Activated T-helper 1 cell treated with Interleukin-2 at 50 U/mL for 16 hours (primary cell): ENCODE results near the gene MICALL1.
"Not testable (repeated sequence)": the region's sequence is repeated elsewhere in the genome, so short reads cannot be mapped to it uniquely, and the experiment has no call there.

Experiments
- DNase-seq: peaks from one replicate; pipeline ENCODE4 v3.0.0-alpha.2; 2020; ENCODE audit warnings: low read depth

Gene MICALL1

DNA sequence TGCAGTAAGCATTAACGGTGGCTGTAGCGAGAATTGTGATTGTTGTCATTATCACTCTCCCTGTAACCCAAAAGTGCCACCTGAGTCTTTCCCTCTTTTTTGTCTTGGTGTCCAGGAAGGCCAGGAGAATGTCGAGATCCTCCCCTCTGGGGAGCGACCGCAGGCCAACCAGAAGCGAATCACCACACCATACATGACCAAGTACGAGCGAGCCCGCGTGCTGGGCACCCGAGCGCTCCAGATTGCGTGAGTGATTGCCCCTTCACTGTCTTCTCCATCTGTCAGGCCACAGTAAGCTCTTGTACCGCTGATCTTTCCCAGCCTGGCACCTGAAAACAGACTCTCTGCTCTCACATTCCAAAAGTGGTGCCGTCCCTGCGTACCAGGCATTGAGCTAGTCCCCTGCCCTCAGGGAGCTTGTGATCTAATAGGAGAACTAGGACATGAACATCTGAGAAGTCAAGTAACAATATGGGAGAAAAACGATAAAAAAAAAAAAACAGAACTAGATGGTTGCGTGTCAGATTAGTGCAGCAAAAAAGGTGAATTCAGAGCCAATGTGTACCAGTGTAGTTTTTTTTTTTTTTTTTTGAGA lies 53.2 kb downstream of the MICALL1 start:
- no peak for DNase-seq

DNA sequence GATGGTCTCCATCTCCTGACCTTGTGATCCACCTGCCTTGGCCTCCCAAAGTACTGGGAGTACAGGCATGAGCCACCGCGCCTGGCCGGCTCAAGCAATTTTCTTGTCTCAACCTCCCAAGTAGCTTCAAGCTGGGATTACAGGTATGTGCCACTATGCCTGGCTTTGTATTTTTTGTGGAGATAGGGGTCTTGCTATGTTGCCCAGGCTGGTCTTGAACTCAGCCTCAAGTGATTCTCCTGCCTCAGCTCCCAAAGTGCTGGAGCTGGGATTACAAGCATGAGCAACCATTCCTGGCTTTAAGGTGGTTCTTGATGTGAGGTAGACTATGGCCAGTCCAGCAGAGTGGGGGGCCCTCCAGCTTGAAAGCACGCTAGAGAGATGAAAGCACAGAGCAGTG lies 55.0 kb downstream of the MICALL1 start:
- DNase-seq: no peak

DNA sequence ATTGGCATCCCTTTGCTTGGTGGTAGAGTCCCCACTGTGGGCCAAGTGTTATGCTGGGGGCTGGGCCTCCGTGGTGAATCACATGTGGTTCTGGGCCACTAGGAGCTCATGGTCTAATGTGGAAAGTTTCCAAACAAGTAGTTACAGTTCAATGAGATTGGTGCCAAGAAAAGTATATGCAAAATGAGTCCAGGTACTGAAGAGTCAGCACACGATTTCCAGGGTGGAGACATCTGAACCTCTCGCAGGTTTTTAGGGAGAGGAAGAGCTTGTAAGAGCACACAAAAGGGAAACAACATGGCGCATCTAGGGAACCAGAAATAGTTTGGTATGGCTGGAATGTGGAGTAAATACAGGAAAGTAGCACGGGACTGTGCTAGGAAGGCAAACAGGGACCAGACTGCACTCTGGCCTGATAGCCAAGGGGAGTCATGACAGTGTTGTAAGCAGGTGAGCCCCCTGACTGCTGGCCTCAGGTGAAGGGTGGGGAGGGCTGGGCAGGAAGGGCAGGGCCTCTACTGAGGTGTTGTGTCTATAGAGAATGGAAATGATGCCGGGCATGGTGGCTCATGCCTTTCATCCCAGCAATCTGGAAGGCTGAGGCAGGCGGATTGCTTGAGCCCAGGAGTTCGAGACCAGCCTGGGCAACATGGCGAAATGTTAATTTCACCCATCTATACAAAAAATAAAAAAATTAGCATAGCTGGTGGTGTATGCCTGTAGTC lies 60.0 kb downstream of the MICALL1 start:
- no peak for DNase-seq

DNA sequence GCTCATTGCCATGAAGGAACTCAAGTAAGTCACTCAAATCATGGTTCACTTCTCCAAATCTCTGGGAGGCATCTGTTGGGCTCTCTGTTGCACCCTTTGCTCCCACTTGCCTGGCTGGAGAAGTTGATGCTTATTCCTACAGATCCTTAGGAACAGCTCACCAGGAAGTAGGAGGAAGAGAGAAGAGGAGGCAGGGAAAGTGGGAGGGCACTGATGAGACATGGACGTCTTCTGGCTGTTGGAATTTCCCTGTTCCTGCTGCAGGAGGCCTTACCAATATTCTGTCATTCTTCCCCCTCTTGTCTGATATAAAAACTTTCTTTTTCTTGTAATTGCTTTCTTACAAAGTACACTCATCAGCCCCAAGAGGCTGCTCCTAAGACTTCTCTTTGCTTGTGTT lies 61.0 kb downstream of the MICALL1 start:
- no peak for DNase-seq

DNA sequence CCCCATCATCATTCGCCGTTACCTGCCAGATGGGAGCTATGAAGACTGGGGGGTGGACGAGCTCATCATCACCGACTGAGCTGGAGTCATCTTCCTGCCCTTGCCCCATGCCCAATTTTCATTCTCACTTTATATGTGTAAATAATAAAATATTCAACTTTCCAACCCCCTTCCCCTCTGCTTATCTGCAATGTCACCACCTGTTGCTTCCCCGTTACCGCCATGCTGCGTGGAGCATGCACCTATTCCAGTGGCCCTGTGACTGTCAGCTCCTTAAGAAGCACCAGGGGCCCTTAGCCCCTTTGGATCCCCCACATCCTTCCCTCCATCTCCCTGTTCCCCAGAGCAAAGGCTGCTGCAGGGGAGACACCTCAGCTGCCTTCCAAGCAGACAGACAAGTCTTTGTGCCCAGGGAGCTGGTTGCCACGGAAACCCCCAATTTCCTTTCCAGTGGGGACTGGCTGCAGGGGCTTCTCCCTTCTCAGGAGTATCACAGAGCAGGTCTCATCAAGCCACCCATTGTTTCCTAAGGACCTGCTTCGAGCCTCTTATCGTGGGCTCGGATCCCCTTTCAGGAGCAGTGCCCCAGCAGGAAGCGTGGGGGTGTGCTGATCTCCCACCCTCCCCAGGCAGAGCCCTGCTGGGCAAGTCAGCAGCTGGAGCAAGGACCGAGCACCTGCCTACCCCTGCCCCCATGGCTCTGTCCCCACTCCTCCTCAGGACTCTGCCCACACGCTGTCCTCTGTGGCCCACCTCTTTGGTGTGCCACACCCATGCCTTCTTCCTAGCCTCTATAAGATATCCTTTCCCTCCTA lies 61.7 kb downstream of the MICALL1 start:
- DNase-seq: no peak

DNA sequence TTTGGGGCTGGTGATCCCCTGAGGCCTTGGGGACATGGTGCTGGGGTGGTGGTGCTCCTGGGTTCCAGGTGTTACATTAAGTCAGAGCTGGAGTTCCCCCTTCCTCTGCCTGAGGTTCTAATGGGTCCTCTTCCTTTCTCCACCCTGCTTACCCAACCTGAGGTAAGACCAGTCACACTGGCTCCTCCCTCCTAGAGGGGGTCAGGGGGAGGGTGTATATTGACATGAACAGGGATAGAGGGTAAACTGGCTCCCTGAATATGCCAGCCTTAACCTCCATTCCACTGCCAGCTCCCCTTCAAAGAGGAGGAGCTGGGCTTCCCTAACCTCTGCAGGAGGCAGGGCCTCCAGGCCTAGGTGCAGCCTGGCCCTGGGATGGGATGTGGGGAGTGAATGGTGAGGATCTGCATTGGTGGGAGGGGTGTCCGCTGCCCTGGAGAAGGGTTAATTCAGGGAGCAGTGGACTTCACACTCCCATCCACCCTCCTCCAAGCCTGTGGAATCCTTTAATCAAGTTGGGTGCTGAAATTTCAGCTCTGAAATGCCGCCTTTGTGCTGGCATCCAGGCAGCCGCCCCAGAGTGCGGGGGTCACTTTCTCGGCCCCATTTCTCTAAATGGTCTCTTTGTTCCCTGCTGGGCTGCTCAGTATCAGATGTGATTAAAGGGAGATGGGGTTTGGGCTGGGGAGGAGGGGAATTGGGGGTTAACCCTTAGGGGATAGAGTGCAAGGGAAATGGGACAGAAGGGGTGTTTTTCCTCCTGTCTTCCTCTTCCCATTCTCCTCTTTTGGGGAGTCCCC lies 62.6 kb downstream of the MICALL1 start:
- no peak for DNase-seq

DNA sequence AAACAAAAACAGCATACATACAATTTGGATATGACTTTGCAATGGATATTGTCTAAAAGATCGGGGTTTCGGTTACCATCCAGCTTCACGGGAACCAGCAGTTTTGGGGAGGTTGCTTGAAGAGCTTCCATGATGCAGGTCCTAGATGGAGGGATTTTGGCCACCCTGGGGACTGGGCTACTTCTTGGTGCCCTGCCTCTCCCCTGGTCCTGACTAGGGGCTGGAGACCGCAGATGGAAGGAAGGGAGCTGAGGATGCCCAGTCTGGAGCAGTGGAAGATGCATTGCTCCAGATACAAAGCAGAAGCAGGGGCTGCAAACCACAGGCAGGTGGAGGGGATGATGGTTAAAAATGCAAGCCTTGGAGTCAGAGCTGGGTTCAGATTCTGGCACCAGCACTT lies 64.8 kb downstream of the MICALL1 start:
- no peak for DNase-seq

DNA sequence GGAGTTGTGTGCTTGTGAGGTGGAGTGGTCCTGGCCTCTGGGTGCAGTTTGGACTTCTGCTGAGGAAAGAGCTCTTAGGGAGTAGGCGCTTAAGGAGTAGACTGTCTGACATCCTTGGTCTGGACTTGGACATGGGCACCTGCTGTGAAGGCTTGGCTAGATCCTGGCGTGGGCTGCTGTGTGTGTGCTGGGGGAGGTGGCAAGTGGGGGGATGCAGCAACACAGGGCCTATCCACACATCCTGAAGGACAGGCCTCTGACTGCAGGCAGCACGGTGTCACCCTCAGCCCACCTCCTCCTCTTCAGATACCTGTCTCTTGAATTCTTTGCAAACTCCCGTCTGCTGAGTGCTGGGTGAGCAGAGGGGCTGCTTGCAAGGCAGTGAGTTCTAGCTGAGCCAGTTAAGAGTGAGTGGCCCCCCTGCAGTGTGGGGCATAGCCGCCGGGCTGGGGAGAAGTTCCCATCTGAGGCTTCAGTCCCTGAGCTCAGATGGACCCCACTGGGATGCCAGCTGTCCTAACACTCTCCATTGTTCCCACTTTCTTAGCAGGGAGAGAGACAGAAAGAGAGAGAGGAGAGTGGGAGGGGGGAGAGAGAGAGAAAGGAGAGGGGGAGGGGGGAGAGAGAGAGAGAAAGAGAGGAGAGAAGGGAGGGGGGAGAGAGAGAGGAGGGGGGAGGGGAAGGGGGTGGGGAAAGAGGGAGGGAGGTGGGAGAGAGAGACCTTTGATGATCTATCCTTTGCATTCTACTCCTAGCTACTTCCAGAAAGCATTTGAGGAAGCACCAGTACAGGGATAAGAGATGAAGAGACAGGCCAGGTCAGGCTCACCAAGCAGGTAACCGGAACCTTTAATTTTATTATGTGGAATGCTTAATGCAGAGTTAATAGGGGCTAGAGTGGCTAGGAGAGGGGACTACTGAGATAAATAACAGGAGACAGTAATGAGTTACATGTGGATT lies 65.7 kb downstream of the MICALL1 start:
- no peak for DNase-seq

DNA sequence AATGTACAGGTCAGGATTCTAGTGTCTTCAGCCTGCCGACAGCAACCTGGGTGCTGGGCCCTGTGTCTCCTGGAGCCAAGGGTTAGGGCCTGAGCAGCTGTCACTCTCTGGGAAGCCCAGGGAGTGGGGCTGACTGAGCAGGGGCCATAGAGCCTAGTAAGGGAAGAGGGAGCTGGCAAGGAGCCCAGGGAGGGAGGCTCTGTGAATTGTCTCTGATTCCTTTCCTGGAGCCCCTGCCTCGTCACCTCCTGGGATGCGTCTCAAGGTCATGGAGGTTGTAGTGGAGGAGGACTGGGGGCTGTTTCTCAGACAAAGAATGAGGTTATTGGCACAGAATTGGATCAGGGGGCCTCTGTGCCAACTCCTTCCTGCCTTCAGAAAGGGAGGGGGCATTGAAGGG lies 66.4 kb downstream of the MICALL1 start:
- DNase-seq: no peak

DNA sequence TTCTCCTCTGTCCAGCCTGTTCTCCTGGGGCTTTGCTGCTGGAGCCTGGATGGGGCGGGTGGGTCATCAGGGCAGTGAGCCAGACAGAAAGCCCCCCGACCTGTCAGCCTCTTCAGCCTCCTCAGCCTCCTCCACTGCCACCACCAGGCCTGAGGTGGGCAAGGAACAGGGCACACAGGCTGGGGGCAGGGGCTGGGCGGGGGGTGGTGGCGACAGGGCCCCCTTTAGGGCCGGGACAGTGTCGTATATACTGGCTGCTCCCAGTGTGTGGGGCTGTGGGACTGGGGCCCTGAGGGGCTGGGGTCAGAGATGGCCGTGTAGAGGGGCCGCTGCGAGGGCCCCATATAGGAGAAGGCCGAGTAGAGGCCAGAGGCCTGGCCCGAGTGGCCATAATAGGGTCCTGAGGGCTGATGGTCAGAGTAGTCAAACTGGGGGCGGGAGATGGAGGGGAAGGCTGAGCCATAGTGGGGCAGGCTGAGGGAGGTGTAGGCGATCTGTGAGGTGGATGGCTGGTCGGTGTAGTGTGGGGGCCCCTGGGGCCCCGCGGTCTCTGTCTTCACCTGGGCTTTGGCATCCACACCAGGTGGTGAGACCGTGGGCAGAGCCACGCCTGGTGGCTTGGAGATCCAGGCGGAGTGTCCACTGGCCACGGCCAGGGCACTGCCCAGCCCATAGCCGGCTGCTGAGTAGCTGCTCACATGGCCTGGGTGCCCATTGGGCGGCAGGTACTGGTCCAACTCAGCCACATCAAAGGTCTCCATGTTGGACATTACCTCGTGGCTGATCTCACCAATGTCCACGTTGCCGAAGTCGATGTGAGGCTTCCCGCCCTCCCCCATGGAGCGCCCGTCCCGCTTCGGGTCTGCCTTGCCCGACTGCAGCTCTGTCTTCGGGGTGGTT lies 67.4 kb downstream of the MICALL1 start:
- DNase-seq: no peak

DNA sequence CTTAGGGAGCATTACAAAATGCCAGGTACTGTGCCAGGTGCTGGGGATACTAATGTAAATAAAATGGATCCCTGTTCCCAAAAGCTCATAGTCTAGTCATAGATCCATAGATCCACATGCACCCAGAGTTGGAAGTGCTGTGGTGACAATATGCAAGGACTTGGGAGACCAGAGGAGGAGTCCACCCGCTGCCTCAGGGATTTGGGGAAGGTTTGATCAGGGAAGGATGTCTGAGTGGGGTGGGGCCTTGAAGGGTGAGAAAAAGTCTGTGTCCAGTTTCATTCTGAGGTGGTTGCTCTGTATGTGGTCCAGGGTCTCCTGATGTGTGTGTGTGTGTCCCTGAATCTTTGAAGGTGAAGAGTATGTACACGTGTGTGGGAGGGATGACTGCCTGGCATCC lies 69.1 kb downstream of the MICALL1 start:
- no peak for DNase-seq

DNA sequence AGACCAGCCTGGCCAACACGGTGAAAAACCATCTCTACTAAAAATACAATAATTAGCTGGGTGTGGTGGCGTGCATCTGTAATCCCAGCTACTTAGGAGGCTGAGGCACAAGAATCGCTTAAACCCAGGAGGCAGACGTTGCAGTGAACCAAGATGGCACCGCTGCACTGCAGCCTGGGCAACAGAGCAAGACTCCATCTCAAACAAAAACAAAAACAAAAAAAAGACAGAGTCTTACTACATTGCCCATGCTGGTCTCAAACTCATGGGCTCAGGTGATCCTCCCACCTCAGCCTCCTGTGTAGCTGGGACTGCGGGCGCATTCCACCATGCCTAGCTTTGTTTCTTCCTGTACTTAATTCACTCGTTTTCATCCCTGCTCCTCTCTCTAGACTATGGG lies 69.9 kb downstream of the MICALL1 start:
- DNase-seq: not testable (repeated sequence)

DNA sequence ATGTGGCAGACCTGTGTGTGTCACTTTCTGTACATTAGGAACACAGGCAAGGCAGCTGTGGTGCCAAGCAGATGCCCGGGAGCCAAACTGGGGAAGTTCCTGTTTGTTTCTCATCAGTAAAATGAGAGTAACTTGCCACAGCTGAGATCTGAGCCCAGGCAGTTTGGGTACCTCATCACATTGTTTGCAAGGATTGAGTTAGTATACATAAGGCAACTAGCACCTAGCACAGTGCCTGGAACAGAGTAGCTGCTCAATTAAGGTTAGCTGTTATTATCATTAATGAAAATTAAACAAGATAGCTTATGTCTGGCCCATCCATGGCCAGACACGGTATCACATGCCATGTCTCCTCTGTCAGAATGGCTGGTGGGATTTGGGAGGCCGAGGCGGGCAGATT lies 70.5 kb downstream of the MICALL1 start:
- no peak for DNase-seq

DNA sequence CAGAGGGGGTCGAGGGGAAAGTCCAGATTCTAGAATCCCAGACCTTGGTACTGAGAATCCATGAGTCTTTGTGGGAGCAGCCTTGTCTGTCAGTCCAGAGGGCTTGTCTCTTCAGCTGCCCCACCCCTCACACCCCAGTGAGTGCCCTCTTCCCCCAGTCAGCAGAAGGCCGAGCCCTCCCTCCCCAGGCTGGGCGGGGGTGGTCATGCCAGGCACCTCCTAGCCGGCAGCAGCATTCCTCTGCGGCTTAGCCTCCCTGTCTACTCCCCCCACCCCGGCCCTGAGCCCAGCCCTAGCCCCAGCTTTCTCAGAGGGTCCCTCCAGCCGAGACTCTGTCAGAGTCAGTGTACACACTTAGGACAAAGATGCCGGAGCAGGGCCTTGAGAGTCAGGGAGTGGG lies 73.7 kb downstream of the MICALL1 start:
- DNase-seq: no peak

DNA sequence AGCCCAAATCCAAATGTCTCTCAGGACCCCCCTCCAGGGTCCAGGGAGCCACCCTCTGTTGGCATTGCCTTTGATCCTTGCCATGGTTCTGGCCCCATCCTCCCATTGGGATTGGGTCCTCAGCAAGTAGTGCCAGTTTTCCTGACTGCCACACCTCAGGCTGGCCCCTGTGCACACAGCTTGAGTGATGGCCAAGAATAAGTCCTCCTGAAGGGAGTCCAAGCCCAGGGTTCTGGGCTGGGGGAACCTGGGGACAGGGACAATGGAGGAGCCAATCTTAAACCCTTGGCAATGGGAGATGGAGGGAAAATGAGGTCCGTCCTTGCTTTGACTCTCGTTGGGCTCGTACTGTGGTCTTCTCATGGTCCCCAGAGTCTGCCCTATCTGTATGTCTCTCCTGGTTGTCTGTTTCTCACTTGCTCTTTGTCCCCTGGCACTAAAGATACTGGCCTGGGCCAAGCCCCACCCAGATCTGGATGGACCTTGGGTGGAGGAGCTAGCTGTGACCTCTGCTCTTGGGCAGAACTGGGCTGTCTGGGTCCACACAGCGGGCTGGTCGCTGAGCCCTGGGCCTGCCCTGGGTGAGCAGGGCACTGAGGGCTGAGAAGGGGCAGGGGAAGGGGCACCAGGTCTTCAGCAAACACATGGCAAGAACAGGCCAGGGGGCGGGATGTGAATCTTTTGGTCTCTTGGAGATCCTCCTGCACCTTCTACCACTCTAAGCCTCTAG lies 75.3 kb downstream of the MICALL1 start:
- no peak for DNase-seq

DNA sequence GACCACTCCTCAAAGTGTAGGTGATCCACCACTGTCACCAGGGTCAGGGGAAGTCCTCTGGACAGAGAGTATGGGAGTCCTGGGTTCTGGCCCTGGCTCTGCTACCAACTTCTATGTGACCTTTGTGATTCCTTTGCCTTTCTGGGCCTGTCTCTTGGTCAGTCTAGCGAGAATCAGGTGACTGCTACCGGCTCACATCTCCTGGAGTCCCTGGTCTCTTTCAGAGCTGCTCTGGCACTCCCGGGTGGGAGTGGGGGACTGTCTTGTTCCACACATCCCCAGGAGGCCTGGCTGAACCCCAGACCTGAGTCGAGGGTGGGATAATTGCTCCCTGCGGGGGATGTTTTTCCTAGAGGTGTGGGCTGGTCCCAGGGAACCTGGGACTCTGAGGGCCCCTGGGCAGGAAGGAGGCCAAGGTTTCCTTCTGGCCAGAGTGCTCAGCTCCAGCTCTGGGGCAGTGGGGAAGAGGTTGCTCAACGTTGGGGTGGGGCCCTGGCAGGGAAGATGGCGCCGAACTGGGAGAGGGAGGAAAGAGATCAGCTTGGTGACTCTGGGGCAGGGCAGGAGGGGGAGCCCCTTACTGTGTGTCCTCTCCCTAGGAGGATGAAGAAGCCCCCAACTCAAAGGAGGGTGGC lies 76.2 kb downstream of the MICALL1 start:
- DNase-seq: no peak

DNA sequence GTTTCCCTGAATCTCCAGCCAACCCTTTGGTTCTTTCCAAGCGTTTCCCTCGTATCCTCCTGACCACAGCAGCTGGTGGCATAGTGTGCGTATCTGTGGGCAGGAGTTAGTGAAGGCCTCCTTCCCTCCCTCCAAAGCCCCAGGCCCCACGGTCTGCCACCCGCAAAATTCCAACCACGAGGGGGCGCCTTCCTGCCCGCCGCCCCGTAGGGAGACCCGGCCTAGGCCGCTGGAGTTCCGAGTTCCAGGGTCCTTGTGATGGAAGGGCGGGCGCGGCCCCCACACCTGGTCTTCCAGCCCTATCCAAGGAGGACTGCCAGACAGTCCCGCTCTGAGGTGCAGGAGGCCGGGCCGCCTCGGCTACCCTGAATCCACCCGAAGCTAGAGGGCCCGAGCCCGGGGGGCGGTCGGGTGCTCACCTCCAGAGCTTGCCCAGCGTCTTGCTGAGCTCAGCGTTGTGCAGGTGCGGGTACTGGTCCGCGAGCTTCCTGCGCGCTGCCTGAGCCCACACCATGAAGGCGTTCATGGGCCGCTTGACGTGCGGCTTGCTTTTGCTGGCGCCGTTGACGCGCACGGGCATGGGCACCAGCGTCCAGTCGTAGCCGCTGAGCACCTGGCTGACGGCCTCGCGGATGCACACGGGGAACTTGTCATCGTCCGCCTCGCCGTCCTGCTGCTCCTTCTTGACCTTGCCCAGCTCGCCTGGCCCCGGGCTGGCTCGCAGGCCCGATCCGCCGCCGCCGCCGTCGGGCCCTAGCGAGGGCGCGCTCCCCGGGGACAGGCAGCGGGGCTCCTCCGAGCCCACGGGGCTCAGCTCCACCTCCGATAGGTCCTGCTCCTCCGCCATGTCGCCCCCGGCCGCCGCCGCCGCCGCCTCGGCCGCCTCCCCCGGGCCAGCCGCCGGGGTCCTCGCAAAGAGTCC lies 77.1 kb downstream of the MICALL1 start:
- no peak for DNase-seq
